ENCODE data around the gene TMEM44.
"Not testable (repeated sequence)": the region's sequence is repeated elsewhere in the genome, so short reads cannot be mapped to it uniquely, and the experiment has no call there.

TMEM44 gene

GRCh38 chr3:194607592-194608389, 25.4 kb downstream of the TMEM44 start:
- no peak for DNase-seq (ENCODE audit: low spot score)
- no peak for TF ChIP-seq CTCF (IDR thresholded peaks at IDR 0.05; ENCODE audit: extremely low read depth, insufficient read depth, missing control alignments)
- in situ Hi-C loops (cut with MboI; ENCODE audit: low pct_unique_long_range_greater_than_20kb, low sequenced_read_pairs, unreplicated experiment): no loop called here

DNA sequence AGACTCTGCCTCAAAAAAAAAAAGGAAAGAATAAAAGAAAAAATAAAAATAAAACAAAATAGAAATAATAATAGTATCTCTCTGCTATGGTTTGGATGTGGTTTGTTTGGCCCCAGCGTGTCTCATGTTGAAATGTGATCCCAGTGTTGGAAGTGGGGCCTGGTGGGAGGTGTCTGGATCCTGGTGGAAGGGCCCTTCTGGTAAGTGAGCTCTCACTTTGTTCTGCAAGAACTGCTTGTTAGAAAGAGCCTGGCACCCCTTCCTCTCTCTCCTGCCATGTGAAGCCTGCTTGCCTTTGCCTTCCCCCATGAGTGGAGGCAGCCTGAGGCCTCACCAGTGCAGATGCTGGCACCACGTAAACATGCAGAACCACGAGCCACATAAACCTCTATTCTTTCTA, 26.3 kb downstream of the TMEM44 start:
- in situ Hi-C loops (cut with MboI; ENCODE audit: low pct_unique_long_range_greater_than_20kb, low sequenced_read_pairs, unreplicated experiment): no loop called here
- TF ChIP-seq CTCF (IDR thresholded peaks at IDR 0.05; ENCODE audit: extremely low read depth, insufficient read depth, missing control alignments): no peak
- DNase-seq (ENCODE audit: low spot score): no peak

DNA sequence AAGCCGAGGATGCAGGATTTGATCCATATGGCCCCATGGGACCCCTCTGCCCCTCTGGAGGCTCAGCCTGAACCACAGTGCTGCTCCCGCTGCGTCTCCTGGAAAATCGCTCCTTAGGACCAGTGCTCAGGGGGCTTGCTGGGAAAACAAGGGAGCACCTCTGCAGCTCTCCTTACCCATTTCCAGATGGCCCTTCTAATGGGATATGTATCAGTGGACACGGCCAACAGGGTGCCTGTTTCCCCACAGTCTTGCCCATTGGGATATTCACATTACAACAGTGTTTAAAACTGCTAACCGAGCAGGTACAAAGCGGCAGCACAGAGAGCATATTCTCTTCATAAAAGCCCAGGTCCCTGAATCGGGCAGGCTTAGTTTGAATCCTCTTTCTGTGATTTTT, 27.1 kb downstream of the TMEM44 start:
- in situ Hi-C loops (cut with MboI; ENCODE audit: low pct_unique_long_range_greater_than_20kb, low sequenced_read_pairs, unreplicated experiment): no loop called here
- TF ChIP-seq CTCF (IDR thresholded peaks at IDR 0.05; ENCODE audit: extremely low read depth, insufficient read depth, missing control alignments): no peak
- no peak for DNase-seq (ENCODE audit: low spot score)

DNA sequence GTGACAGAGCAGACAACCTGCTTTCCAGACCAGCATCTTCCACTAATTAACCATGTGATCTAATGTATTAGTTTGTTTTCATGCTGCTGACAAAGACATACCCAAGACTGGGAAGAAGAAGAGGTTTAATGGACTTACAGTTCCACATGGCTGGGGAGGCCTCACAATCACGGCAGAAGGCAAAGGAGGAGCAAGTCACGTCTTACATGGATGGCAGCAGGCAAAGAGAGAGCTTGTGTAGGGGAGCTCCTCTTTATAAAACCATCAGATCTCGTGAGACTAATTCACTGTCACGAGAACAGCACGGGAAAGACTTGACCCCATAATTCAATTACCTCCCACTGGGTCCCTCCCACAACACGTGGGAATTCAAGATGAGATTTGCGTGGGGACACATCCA, 27.9 kb downstream of the TMEM44 start:
- DNase-seq (ENCODE audit: low spot score); in situ Hi-C loops (cut with MboI; ENCODE audit: low pct_unique_long_range_greater_than_20kb, low sequenced_read_pairs, unreplicated experiment): not testable (repeated sequence)

GRCh38 chr3:194604837-194605236, 28.4 kb downstream of the TMEM44 start:
- TF ChIP-seq CTCF (IDR thresholded peaks at IDR 0.05; ENCODE audit: extremely low read depth, insufficient read depth, missing control alignments): peak; percentile 16
- in situ Hi-C loops (cut with MboI; ENCODE audit: low pct_unique_long_range_greater_than_20kb, low sequenced_read_pairs, unreplicated experiment): no loop called here
- no peak for DNase-seq (ENCODE audit: low spot score)

- in situ Hi-C loops (cut with MboI; ENCODE audit: low pct_unique_long_range_greater_than_20kb, low sequenced_read_pairs, unreplicated experiment): no loop called here
- no peak for DNase-seq (ENCODE audit: low spot score)
- TF ChIP-seq CTCF (IDR thresholded peaks at IDR 0.05; ENCODE audit: extremely low read depth, insufficient read depth, missing control alignments): no peak
Measured at GRCh38 chr3:194604126-194604525, 29.1 kb downstream of the TMEM44 start.

- DNase-seq (ENCODE audit: low spot score): no peak
- no peak for TF ChIP-seq CTCF (IDR thresholded peaks at IDR 0.05; ENCODE audit: extremely low read depth, insufficient read depth, missing control alignments)
- in situ Hi-C loops (cut with MboI; ENCODE audit: low pct_unique_long_range_greater_than_20kb, low sequenced_read_pairs, unreplicated experiment): no loop called here
Measured at GRCh38 chr3:194602669-194603171, 30.5 kb downstream of the TMEM44 start.
